Measurements from ENCODE around the gene KIRREL1. TPM values are rescaled to one million over a fixed set of nuclear protein-coding genes. Genes with fewer than 3 reads are reported as not detected.

Gene KIRREL1
- total RNA-seq, 2 donors from 2014 or later: 22.8 to 26.5 TPM

DNA sequence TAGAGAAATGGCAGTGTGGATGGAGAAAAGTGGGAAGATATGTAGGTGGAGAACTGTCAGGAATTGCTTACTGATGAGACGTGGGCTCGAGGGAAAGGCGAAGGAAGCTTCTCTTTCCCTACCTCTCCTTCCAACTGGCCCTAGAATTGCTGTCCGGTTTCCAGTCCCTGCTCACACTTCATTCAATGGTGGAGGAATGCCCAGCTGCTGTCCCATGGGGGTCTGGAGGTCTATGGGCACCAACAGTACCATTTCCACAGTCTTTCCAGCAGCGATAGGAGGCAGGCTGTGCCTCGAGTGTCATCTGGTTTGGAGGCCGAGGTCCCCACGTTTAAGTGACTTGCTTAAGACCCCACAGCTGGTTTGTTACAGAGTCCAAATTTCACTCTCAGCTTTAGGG lies 155.7 kb downstream of the KIRREL1 start:
- H3K27ac Mint-ChIP-seq: no peak overlapping the region
- peaks cover 2% of the 10 kb centered on the region for H3K4me1 ChIP-seq (ENCODE audit: control insufficient read depth, insufficient read depth, low read length)
- H3K36me3 ChIP-seq (ENCODE audit: control insufficient read depth, insufficient read depth, low read length): no peaks in the 10 kb centered on the region
- H3K4me3 ChIP-seq (ENCODE audit: low read length): peak overlapping the region; percentile 79
- no peaks in the 10 kb centered on the region for H3K36me3 Mint-ChIP-seq (ENCODE audit: low read depth)
- no peak overlapping the region for H3K27ac ChIP-seq (ENCODE audit: low read depth, low read length)
- peaks cover 64% of the 10 kb centered on the region for H3K27me3 Mint-ChIP-seq (ENCODE audit: insufficient read depth)
- 71 to 81% methylated on average over 4 to 8 of the region's 8 CpGs for WGBS, 2 experiments (ENCODE audit: insufficient coverage in 1 of 2, insufficient read length in 1 of 2)
- H3K4me3 Mint-ChIP-seq: peak overlapping the region; percentile 60
- no peaks in the 10 kb centered on the region for H3K27me3 ChIP-seq (ENCODE audit: control insufficient read depth, insufficient read depth, low read length, poor library complexity, severe bottlenecking)
- peaks cover 4% of the 10 kb centered on the region for H3K9me3 Mint-ChIP-seq
- H3K9me3 ChIP-seq (ENCODE audit: control insufficient read depth, low read length): peaks cover 6% of the 10 kb centered on the region
- no peak for DNase-seq
- no peaks in the 10 kb centered on the region for H3K4me1 Mint-ChIP-seq
- TF ChIP-seq, protein P1, sequence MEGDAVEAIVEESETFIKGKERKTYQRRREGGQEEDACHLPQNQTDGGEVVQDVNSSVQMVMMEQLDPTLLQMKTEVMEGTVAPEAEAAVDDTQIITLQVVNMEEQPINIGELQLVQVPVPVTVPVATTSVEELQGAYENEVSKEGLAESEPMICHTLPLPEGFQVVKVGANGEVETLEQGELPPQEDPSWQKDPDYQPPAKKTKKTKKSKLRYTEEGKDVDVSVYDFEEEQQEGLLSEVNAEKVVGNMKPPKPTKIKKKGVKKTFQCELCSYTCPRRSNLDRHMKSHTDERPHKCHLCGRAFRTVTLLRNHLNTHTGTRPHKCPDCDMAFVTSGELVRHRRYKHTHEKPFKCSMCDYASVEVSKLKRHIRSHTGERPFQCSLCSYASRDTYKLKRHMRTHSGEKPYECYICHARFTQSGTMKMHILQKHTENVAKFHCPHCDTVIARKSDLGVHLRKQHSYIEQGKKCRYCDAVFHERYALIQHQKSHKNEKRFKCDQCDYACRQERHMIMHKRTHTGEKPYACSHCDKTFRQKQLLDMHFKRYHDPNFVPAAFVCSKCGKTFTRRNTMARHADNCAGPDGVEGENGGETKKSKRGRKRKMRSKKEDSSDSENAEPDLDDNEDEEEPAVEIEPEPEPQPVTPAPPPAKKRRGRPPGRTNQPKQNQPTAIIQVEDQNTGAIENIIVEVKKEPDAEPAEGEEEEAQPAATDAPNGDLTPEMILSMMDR (conservative IDR thresholded peaks at IDR 0.05): no peak
- no peak overlapping the region for H3K9ac ChIP-seq (ENCODE audit: extremely low read depth, low read length, poor library complexity, severe bottlenecking)

Other genes starting within 250 kb of the KIRREL1 start
- not detected for gene FCRL2, start 216.5 kb upstream of the KIRREL1 start, total RNA-seq
- gene FCRL1, start 173.5 kb upstream of the KIRREL1 start, total RNA-seq: not detected
- gene CD5L, start 151.8 kb upstream of the KIRREL1 start, total RNA-seq: not detected
- 1 to 10 TPM; 1.7 TPM for gene CD1D, start 187.2 kb downstream of the KIRREL1 start, total RNA-seq

All from endodermal cell (in vitro differentiated cells).